Astrocyte (in vitro differentiated cells and primary cell): ENCODE data around the gene CDC20. TPM values are rescaled to one million over a fixed set of nuclear protein-coding genes. Genes with fewer than 3 reads are reported as not detected.
A peak's percentile ranks its signal among the peaks of the same experiment; 100 is the strongest.

Source experiments
- DNase-seq: peaks from one replicate; pipeline ENCODE4 v3.0.0-alpha.2; 2010; ENCODE audit warnings: low read depth
- FAIRE-seq: peaks from 2 replicates; lab custom pipeline; 2011; peaks lifted over from hg19 to GRCh38; lab: Jason Lieb, UNC
- H2AFZ ChIP-seq: 2 replicates; pipeline ENCODE4 v1.6.0; 2012; ENCODE audit warnings: low read depth, low read length, inconsistent platforms
- H3K27ac ChIP-seq: 2 replicates; pipeline ENCODE4 v1.5.1; 2011; ENCODE audit warnings: low read depth, low read length, inconsistent platforms
- H3K27me3 ChIP-seq: 2 replicates; pipeline ENCODE4 v1.6.0; 2011; ENCODE audit warnings: low read length, inconsistent platforms; ENCODE audit not compliant: insufficient read depth
- H3K36me3 ChIP-seq: 2 replicates; pipeline ENCODE4 v1.5.1; 2011; ENCODE audit warnings: low read length, inconsistent platforms; ENCODE audit not compliant: insufficient read depth
- H3K4me1 ChIP-seq: 2 replicates; pipeline ENCODE4 v1.5.1; 2011; ENCODE audit warnings: low read length, inconsistent platforms; ENCODE audit not compliant: insufficient read depth
- H3K4me2 ChIP-seq: 2 replicates; pipeline ENCODE4 v1.6.0; 2012; ENCODE audit warnings: low read length, inconsistent platforms
- H3K4me3 ChIP-seq: 2 replicates; pipeline ENCODE4 v1.5.1; 2011; ENCODE audit warnings: low read depth, mild to moderate bottlenecking, low read length, inconsistent platforms; ENCODE audit not compliant: insufficient read depth
- H3K79me2 ChIP-seq: 2 replicates; pipeline ENCODE4 v1.6.0; 2012; ENCODE audit warnings: mild to moderate bottlenecking, low read length, inconsistent platforms; ENCODE audit not compliant: insufficient read depth
- H3K9ac ChIP-seq: 2 replicates; pipeline ENCODE4 v1.6.0; 2012; ENCODE audit warnings: mild to moderate bottlenecking, low read length, inconsistent platforms
- H3K9me3 ChIP-seq: 2 replicates; pipeline ENCODE4 v1.5.1; 2012; ENCODE audit warnings: low read depth, mild to moderate bottlenecking, low read length, inconsistent platforms; ENCODE audit not compliant: insufficient read depth
- H4K20me1 ChIP-seq: 2 replicates; pipeline ENCODE4 v1.6.0; 2012; ENCODE audit warnings: low read length, inconsistent platforms; ENCODE audit not compliant: insufficient read depth
- H3K27ac Mint-ChIP-seq: one replicate; pipeline ENCODE4 v1.8.0; 2021; ENCODE audit warnings: mild to moderate bottlenecking, mixed read lengths; ENCODE audit not compliant: unreplicated experiment
- H3K27me3 Mint-ChIP-seq: one replicate; pipeline ENCODE4 v1.8.0; 2021; ENCODE audit warnings: low read depth, mixed read lengths; ENCODE audit not compliant: unreplicated experiment
- H3K36me3 Mint-ChIP-seq: one replicate; pipeline ENCODE4 v1.8.0; 2021; ENCODE audit warnings: low read depth, mixed read lengths; ENCODE audit not compliant: unreplicated experiment
- H3K4me1 Mint-ChIP-seq: one replicate; pipeline ENCODE4 v1.8.0; 2021; ENCODE audit warnings: low read depth, mixed read lengths; ENCODE audit not compliant: unreplicated experiment
- H3K4me3 Mint-ChIP-seq: one replicate; pipeline ENCODE4 v1.8.0; 2021; ENCODE audit warnings: mild to moderate bottlenecking, moderate library complexity, mixed read lengths; ENCODE audit not compliant: unreplicated experiment
- H3K9me3 Mint-ChIP-seq: one replicate; pipeline ENCODE4 v1.8.0; 2021; ENCODE audit warnings: mild to moderate bottlenecking, mixed read lengths; ENCODE audit not compliant: unreplicated experiment
- CTCF ChIP-seq: IDR thresholded peaks from 2 replicates; pipeline ENCODE4 v1.5.1; 2011; ENCODE audit warnings: low read depth, mild to moderate bottlenecking, inconsistent platforms, low read length, moderate library complexity; ENCODE audit not compliant: insufficient read depth
- EZH2 ChIP-seq: IDR thresholded peaks from 2 replicates; pipeline ENCODE4 v1.6.1; 2012; ENCODE audit warnings: mild to moderate bottlenecking, low read length, inconsistent platforms; ENCODE audit not compliant: insufficient read depth
- total RNA-seq: library from RNA; stranded (reverse); gene quantifications from 2 replicates; pipeline ENCODE4 v1.2.1, GENCODE V29; 2021

CDC20 gene
- total RNA-seq, 1 donor from 2014 or later = 14.5 TPM

- H3K79me2 ChIP-seq = no peaks in the 10 kb centered on the region
- no peaks in the 10 kb centered on the region for H3K36me3 Mint-ChIP-seq
- peaks cover 17% of the 10 kb centered on the region for H3K4me1 ChIP-seq
- H3K4me2 ChIP-seq = peak overlapping the region; percentile 92
- H4K20me1 ChIP-seq = no peaks in the 10 kb centered on the region
- no peaks in the 10 kb centered on the region for H3K27me3 Mint-ChIP-seq
- H3K27me3 ChIP-seq = no peaks in the 10 kb centered on the region
- H3K9ac ChIP-seq = peak overlapping the region; percentile 67
- H3K4me3 ChIP-seq = peak overlapping the region; percentile 63
- TF ChIP-seq CTCF (no peak), EZH2 (no peak)
- H3K9me3 ChIP-seq = no peaks in the 10 kb centered on the region
- H3K36me3 ChIP-seq = no peaks in the 10 kb centered on the region
- H2AFZ ChIP-seq = peak overlapping the region; percentile 88
- peak overlapping the region; percentile 86 for H3K4me3 Mint-ChIP-seq
- peaks cover 2% of the 10 kb centered on the region for H3K9me3 Mint-ChIP-seq
- no peak for FAIRE-seq
- peak; percentile 70 for DNase-seq
- peaks cover 6% of the 10 kb centered on the region for H3K4me1 Mint-ChIP-seq
- peak overlapping the region; percentile 59 for H3K27ac Mint-ChIP-seq
- peak overlapping the region; percentile 45 for H3K27ac ChIP-seq
Observed at GRCh38 chr1:43348809-43349593, 9.8 kb upstream of the CDC20 start.

- TF ChIP-seq EZH2 (no peak), CTCF (no peak)
- H3K27me3 ChIP-seq = no peaks in the 10 kb centered on the region
- H3K9me3 ChIP-seq = no peaks in the 10 kb centered on the region
- DNase-seq (peak; percentile 92), FAIRE-seq (no peak)
- no peaks in the 10 kb centered on the region for H3K79me2 ChIP-seq
- peak overlapping the region; percentile 45 for H3K27ac ChIP-seq
- peaks cover 6% of the 10 kb centered on the region for H3K4me1 Mint-ChIP-seq
- H3K4me3 ChIP-seq = peak overlapping the region; percentile 63
- H3K27ac Mint-ChIP-seq = peak overlapping the region; percentile 59
- H3K9ac ChIP-seq = peak overlapping the region; percentile 67
- H3K36me3 ChIP-seq = no peaks in the 10 kb centered on the region
- no peaks in the 10 kb centered on the region for H3K36me3 Mint-ChIP-seq
- peaks cover 17% of the 10 kb centered on the region for H3K4me1 ChIP-seq
- peak overlapping the region; percentile 92 for H3K4me2 ChIP-seq
- H3K27me3 Mint-ChIP-seq = no peaks in the 10 kb centered on the region
- H2AFZ ChIP-seq = peak overlapping the region; percentile 88
- peaks cover 2% of the 10 kb centered on the region for H3K9me3 Mint-ChIP-seq
- no peaks in the 10 kb centered on the region for H4K20me1 ChIP-seq
- peak overlapping the region; percentile 86 for H3K4me3 Mint-ChIP-seq
Observed at GRCh38 chr1:43349594-43350306, 9.0 kb upstream of the CDC20 start.
